Embryonic facial prominence (tissue), 1 donor: ENCODE results near the gene ABCA3.
"Not testable (repeated sequence)": the region's sequence is repeated elsewhere in the genome, so short reads cannot be mapped to it uniquely, and the experiment has no call there.

Experiments
- DNase-seq: peaks from one replicate; pipeline ENCODE4 v3.0.0-alpha.2; 2016; ENCODE audit errors: extremely low spot score

The ABCA3 gene

DNA sequence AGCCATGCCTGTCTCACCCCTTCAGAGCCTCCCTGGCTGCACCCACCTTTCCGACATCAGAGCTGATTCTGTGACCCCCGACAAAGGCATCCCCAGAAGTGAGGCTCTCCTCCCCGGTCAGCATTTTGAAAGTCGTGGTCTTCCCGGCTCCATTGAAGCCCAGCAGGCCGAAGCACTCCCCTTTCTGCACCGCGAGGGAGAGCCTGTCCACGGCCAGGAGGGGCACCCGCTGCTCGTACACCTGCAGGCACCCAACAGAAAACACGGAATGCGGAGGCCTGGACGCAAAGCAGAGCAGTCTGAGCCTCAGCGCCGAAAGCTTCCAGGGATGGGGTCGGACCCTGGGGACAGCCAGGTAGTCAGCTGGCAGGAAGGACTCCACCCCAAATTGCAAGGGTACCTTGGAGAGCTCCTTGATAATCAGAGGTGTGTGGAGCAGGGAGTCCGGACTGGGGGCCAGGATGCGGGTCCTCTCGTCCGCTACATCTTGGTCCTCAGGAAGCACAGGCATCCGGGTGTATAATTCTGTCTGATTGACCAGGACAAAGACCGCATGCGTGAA is 59.5 kb downstream of the ABCA3 start:
- DNase-seq, result no peak

DNA sequence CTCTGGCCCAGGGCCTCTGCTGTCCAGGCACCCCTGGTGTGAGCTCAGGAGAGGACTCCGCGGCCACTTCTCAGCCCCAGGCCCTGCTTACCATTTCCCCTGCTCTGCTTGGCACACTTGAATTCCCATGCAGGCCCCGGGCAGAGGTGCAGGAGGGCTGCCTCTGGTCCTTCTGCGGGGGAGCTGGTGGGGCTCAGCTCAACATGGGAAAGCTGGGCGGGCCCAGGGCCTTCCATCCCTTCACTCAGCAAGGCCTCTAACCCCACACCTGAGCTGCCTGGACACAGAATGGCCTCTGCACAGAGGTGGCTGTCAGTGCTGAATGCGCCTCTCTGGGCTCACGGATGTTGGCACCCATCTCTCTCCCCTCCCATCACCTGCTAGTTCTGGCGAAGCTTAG is 60.1 kb downstream of the ABCA3 start:
- no peak for DNase-seq

GRCh38 chr16:2278956-2279800 is 61.4 kb downstream of the ABCA3 start:
- DNase-seq, result no peak

- no peak for DNase-seq
Observed at GRCh38 chr16:2278272-2278608, 62.3 kb downstream of the ABCA3 start.

DNA sequence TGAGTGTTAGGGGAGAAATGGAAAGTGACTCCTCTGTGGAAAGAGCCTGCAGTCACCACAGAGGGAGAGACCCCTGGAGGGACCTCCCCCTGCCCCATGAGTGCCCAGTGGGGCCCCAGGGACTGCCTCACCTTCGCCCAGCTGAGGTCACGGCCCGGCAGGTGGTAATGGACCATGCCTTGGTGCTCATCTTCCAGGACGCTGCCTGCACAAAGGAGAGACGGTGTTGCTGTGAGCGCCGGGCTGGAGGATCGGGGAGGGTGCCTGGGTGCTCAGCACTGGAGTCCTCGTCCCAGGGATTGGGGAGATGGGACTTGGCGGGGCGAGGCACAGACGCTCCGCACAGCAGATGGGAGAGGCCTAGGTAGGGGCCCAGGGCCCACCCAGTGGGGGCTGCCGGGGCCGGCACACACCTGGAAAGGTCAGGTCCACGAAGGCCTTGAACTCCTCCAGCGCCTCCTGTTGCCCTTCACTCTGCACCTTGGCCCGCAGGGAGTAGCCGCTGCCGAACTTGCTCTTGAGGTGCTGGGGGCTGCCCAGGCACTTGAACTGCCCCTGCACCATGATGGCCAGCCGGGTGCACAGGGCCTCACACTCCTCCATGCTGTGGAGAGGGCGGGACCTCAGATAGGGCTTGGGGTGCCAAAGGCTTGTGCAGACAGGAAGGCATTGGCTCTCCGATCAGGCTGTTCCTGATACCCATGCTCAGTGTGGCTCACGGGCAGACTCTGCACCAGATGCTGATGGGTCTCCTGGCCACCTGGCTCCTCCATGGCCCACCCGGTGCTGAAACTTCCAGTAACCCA is 62.9 kb downstream of the ABCA3 start:
- DNase-seq, result no peak

- no peak for DNase-seq
Observed at GRCh38 chr16:2276368-2277195, 63.9 kb downstream of the ABCA3 start.

DNA sequence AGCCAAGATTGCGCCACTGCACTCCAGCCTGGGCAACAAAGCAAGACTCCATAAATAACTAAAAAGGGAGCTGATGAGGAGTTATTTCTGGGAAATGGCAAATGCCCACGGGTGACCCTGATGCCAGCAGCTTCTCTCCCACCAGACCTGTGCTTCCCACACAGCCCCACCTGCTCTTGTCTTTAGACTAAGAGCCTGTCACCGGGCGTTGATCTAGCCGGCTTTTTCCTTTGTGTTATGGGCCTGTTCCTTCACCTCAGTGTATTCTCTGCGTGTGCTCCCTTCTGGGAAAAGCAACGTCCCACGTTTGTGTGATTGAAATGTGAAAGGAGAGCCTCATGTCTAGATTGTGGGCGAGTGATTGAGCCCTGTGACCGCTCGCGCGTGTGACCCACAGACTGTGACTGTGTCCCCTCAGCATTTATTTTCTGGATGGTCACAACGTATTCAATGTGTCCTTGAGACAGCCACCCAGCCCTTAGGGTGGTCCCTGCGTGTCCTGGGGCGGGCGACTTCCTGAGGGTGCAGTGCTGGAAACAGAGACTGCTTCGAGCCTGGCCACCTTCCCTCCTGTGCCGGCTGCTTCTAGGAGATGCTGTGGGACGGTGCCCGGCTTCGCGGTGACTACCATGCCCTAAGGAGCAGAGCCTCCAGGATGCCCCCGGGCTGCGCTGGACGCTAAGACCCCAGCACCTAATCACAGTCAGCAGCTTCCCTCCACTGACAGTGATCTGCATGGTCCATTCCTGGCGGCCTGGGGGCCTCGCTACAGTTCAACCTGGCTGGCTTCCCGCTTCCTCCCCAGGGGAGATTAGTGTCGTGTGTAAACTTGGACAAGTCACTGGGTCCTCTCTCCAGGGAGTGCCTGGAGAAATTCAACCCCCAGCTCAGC is 64.8 kb downstream of the ABCA3 start:
- no peak for DNase-seq

GRCh38 chr16:2273931-2274330 is 66.6 kb downstream of the ABCA3 start:
- DNase-seq, result no peak

DNA sequence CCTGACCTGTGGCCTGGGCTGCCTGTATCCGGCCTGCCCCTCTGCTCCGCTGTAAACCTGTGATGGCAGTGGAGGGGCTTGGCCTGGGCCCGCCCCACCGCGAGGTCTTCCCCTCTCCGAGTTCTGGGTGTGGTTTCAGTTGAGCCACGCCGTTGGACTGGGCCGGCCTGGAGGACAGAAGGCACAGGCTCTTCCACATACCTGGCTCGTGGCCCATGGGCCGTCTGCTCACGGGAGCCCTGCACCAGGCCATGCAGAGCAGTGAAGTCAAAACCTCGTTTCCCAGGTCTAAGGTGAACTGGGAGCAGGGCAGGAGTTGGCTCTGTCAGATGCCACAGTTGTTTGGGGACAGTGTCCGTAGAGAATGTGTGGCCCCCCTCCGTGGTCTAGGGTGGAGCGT is 67.0 kb downstream of the ABCA3 start:
- DNase-seq, result no peak

- no peak for DNase-seq
Observed at GRCh38 chr16:2271848-2272461, 68.6 kb downstream of the ABCA3 start.

- DNase-seq, result no peak
Observed at GRCh38 chr16:2270588-2271470, 69.7 kb downstream of the ABCA3 start.

DNA sequence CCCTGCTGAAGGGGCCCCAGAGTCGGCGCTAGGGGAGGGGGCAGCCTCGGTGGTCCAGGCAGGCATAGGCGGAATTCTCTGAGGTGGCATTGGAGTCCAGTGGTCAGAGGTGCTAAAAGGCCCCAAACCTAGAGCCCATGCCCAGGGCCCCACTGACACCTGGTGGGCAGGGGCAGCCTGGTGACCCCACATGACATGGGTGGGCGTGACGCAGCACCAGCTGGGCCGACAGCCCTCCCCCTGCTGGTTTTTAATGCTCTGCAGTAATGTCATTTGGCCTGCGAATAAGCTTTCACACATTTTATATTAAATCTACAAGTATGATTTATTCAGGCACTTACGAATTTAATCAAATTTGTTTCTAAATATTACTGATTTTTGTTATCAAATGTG is 70.5 kb downstream of the ABCA3 start:
- DNase-seq, result no peak

DNA sequence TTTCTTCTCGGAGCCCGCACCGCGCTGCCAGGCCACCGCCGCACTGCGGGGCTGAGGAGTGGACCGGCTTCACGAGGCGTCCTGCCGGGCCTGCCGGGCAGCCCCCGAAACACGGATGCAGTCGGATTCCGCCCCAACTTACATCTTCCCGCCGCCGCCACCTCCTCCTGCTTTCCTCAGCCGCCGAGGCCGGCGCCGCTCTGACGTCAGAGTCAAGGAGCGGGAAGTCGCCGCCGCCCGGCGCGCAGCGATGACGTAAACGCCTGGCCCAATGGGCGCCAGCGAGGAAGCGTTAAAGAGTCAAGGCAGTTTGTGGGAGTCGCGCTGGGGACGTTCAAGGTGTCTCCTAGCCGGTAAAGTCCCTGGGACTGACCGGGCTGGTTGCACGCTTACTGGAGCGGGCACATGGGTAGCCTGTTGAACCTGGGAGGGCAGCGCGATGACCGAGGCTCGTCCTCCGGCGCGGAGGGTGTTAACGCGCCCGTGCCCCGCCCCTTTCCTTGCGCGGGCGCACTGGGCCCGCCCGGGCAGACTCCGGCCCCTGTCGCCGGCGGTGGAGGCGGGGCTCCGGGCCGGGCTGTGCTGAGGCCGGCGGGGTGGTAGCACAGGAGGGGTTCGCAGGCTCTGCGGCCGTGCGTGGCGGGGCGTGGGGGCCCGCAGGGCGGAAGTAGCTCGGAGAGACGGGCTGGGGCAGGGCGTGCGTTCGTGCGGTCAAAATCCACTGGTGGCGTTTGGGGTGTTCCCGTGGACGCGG is 72.4 kb downstream of the ABCA3 start, which contains the start of gene RNPS1:
Gene RNPS1, minus strand, starts transcription at position 214 of the 754 bp plus-strand sequence. CDS start 3,483 bp downstream, outside the sequence.
- DNase-seq, result peak; percentile 79

- not testable (repeated sequence) for DNase-seq
Observed at GRCh38 chr16:2267505-2267912, 73.0 kb downstream of the ABCA3 start.

- DNase-seq, result not testable (repeated sequence)
Observed at GRCh38 chr16:2266887-2267286, 73.6 kb downstream of the ABCA3 start.

- DNase-seq, result not testable (repeated sequence)
Observed at GRCh38 chr16:2263026-2263425, 77.5 kb downstream of the ABCA3 start.

GRCh38 chr16:2260250-2260649 is 80.3 kb downstream of the ABCA3 start:
- DNase-seq, result no peak

DNA sequence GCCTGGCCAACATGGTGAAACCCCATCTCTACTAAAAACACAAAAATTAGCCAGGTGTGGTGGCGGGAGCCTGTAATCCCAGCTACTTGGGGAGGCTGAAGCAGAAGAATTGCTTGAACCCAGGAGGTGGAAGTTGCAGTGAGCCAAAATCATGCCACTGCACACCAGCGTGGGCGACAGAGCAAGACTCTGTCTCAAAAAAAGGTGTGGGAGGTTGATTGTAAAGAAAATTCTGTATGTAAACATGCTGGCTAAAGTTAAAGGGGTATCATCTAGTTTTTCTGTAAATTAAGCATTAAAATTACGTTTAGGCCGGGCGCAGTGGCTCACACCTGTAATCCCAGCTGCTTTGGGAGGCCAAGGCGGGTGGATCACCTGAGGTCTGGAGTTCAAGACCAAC is 82.0 kb downstream of the ABCA3 start:
- not testable (repeated sequence) for DNase-seq
